Naive B cell (primary cell): ENCODE measurements around the gene POLD1. TPM values are rescaled to one million over a fixed set of nuclear protein-coding genes. Genes with fewer than 3 reads are reported as not detected.

Experiments
- ATAC-seq, 2 donors: fragments of 150-1000 bp; cut with Tn5 transposase; 2 replicates each; pipeline ENCODE4 v1.10.0; 2021; ENCODE audit warnings: low read depth in 2 of 2, mild to moderate bottlenecking in 2 of 2, moderate library complexity in 2 of 2
- DNase-seq: peaks from one replicate; pipeline ENCODE4 v3.0.0; 2022
- H3K27ac Mint-ChIP-seq, 6 donors: one replicate each; pipeline ENCODE4 v1.8.0; 2020 to 2022; ENCODE audit warnings: mild to moderate bottlenecking in 6 of 6, mixed read lengths in 6 of 6, moderate library complexity in 5 of 6, inconsistent platforms in 2 of 6
- H3K27me3 Mint-ChIP-seq, 3 donors: one replicate each; pipeline ENCODE4 v1.8.0; 2021 to 2022; ENCODE audit warnings: mixed read lengths in 3 of 3, mild to moderate bottlenecking in 1 of 3
- H3K36me3 Mint-ChIP-seq, 2 donors: one replicate each; pipeline ENCODE4 v1.8.0; 2020 to 2022; ENCODE audit warnings: mixed read lengths in 2 of 2, inconsistent platforms in 1 of 2, mild to moderate bottlenecking in 1 of 2
- H3K4me1 Mint-ChIP-seq, 3 donors: one replicate each; pipeline ENCODE4 v1.8.0; 2020 to 2022; ENCODE audit warnings: mixed read lengths in 3 of 3, inconsistent platforms in 1 of 3, mild to moderate bottlenecking in 1 of 3, moderate library complexity in 1 of 3
- H3K4me3 Mint-ChIP-seq, 8 donors: one replicate each; pipeline ENCODE4 v1.8.0; 2020 to 2022; ENCODE audit warnings: mild to moderate bottlenecking in 8 of 8, mixed read lengths in 8 of 8, moderate library complexity in 8 of 8, inconsistent platforms in 2 of 8
- H3K9me3 Mint-ChIP-seq, 7 donors: one replicate each; pipeline ENCODE4 v1.8.0; 2020 to 2022; ENCODE audit warnings: mixed read lengths in 7 of 7, mild to moderate bottlenecking in 5 of 7, inconsistent platforms in 2 of 7, moderate library complexity in 1 of 7
- polyA plus RNA-seq, 6 donors: library from polyadenylated mRNA; unstranded; fragments of 300-500 nt; fragmentation: Illumina TruSeq; gene quantifications; one replicate each; pipeline ENCODE4 v1.2.3, GENCODE V29; 2021; ENCODE audit warnings: low read depth in 6 of 6

POLD1 gene
- polyA plus RNA-seq, 6 donors from 2014 or later, result 22.9 to 46.7 (median 32.1) TPM

DNA sequence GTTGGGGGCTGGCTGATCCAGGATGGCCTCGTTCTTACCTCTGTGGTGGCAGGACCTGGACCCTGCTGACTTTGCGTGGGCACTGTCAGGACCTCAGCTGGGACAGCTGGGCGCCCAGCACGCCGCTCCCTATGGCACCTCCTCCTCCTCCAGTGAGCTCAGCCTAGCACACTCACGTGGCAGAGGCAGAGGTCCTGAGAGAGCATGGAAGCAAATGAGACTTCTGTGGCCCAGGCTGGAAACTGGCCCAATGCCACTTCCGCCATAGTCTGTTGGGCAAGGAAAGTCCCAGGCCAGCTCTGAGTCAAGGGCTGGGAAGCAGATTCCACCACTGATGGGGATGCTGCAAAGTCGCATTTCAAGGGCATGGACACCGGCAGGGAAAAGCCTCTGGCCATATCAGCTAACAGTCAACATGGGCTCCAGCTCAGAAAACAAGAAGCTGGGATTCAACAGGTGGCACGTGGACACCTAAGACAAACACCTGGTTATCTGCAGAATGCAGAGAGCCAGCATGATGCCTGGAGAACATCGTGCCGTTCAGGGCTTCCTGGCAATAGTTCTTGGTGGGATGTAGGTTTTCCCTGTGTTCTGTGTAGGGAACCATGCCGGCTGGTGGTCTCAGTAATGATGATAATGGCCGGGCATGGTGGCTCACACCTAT is 65.2 kb downstream of the POLD1 start:
- H3K9me3 Mint-ChIP-seq, result peaks cover 0 to 1% (median 0%) of the 10 kb centered on the region in 7 donors
- DNase-seq (no peak), ATAC-seq (no peak)
- H3K27me3 Mint-ChIP-seq, result no peaks in the 10 kb centered on the region
- peak overlapping the region in 1 of 6 donors; percentile 32 for H3K27ac Mint-ChIP-seq
- peaks cover 0 to 10% of the 10 kb centered on the region in 2 donors for H3K36me3 Mint-ChIP-seq
- no peak overlapping the region for H3K4me3 Mint-ChIP-seq
- peaks cover 0 to 7% (median 3%) of the 10 kb centered on the region in 3 donors for H3K4me1 Mint-ChIP-seq

DNA sequence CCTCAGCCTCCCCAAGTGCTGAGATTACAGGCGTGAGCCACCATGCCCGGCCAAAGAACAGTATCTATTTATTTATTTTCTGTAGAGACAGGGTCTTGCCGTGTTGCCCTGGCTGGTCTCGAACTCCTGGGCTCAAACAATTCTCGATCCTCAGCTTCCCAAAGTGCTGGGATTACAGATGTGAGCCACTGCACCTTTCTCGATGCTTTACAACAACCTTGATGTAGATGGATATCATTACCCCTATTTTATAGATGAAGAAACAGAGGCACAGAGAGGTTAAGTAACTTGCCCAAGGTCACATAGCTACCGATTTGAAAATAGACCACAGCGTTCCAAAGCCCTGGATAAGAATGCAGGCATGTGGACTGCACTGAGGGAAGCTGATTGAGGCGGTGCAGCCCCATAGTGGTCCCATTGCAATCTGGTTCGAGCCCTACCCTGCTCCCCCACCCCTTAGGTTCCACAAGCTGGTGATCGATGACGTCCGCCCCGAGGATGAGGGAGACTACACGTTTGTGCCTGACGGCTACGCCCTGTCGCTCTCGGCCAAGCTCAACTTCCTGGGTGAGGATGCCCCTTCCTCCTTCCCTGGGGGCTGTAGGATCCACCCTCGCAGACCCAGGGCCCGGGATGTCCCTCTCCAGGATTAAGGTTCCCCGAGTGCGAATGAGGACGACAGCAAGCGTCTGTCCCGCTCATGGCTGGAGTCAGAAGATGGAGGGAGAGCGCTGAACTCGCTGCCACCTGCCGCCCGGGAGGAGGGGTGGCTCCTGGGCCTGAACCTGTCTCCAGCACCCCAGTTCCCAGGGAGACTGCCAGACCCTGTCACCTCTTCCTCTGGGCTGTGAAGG is 66.4 kb downstream of the POLD1 start:
- Mint-ChIP-seq H3K27me3 (no peaks in the 10 kb centered on the region), H3K4me1 (peaks cover 0 to 7% (median under 1%) of the 10 kb centered on the region in 3 donors), H3K9me3 (no peaks in the 10 kb centered on the region), H3K36me3 (peaks cover 0 to 9% of the 10 kb centered on the region in 2 donors), H3K4me3 (peak overlapping the region in 2 of 8 donors; percentile 41 to 85), H3K27ac (peak overlapping the region in 3 of 6 donors; percentile 57 to 89 (median 82))
- ATAC-seq, result no peak
- peak; percentile 17 for DNase-seq

DNA sequence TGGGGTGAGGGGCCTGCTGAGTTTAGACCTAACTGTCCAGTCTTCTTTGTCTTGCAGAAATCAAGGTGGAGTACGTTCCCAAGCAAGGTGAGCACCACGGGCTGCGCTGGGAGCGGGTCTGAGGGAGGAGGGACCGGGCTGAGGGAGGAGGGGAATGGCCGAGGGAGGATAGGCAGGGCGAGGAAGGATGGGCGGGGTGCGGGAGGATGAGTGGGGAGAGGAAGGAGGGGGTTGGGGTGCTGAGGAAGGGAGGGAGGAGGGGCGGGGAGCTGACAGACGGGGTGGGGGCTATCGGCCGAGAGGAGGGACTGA is 67.0 kb downstream of the POLD1 start:
- peaks cover 0 to 13% (median 7%) of the 10 kb centered on the region in 3 donors for H3K4me1 Mint-ChIP-seq
- no peaks in the 10 kb centered on the region for H3K27me3 Mint-ChIP-seq
- peaks cover 0 to 15% of the 10 kb centered on the region in 2 donors for H3K36me3 Mint-ChIP-seq
- no peak for DNase-seq
- ATAC-seq, result no peak
- H3K27ac Mint-ChIP-seq, result peak overlapping the region in 3 of 6 donors; percentile 57 to 89 (median 82)
- no peaks in the 10 kb centered on the region for H3K9me3 Mint-ChIP-seq
- peak overlapping the region in 1 of 8 donors; percentile 85 for H3K4me3 Mint-ChIP-seq

DNA sequence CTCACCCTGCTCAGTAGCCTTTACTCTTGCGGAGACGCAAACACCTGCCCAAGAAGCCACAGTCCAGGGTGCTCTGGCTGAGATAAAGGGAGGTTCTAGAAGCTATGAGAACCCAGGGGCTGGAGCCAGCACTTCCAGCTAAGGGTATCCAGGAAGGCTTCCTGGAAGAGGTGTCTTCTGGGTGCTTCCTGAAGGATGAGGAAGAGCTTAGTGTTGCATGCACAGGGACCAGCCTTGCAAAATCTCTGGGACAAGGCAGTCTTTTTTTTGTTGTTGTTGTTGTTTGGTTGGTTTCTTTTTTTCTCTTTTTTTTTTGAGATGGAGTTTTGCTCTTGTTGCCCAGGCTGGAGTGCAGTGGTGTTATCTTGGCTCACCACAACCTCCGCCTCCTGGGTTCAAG is 69.1 kb downstream of the POLD1 start:
- Mint-ChIP-seq H3K4me1 (peaks cover 0 to 17% (median 7%) of the 10 kb centered on the region in 3 donors), H3K36me3 (peaks cover 0 to 18% of the 10 kb centered on the region in 2 donors), H3K27ac (peak overlapping the region in 3 of 6 donors; percentile 7 to 71 (median 21)), H3K9me3 (peaks cover 0 to 3% (median 0%) of the 10 kb centered on the region in 7 donors), H3K4me3 (no peak overlapping the region), H3K27me3 (no peaks in the 10 kb centered on the region)
- ATAC-seq (no peak), DNase-seq (no peak)

DNA sequence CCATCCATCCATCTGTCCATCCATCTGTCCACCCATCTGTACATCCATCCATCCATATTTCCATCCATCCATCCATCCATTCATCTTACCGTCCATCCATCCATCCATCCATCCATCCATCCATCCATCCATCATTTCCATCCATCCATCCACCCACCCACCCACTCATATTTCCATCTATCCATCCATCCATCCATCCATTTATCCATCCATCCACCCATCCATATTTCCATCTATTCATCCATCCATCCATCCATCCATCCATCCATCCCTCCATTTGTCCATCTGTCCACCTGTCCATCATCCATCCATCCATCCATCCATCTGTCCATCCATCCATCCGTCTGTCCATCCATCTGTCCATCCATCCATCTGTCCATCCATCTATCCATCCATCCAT is 71.8 kb downstream of the POLD1 start:
- DNase-seq (no peak), ATAC-seq (no peak)
- Mint-ChIP-seq H3K9me3 (peaks cover 0 to 3% (median 0%) of the 10 kb centered on the region in 7 donors), H3K27ac (peak overlapping the region in 3 of 6 donors; percentile 78 to 90 (median 84)), H3K4me3 (no peak overlapping the region), H3K27me3 (no peaks in the 10 kb centered on the region), H3K36me3 (peaks cover 0 to 17% of the 10 kb centered on the region in 2 donors), H3K4me1 (peaks cover 15 to 31% (median 20%) of the 10 kb centered on the region in 3 donors)

DNA sequence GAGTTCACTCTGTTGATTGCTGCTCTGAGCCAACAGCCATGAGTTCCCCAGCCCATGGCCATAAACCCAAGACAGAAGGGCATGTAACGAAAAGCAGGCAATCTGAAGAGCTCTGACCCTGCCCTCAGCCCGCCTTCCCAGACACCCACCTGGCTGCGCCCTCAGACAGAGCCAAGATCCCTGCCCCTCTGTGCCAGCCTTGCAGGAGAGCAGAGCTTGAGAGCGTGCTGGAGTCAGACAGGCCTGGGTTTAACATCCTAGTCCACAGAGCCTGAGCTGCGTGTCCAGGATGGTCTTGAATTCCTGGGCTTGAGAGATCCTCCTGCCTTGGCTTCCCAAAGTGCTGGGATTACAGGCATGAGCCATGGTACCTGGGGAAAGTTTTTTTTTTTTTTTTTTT is 73.2 kb downstream of the POLD1 start:
- peaks cover 0 to 3% (median 0%) of the 10 kb centered on the region in 7 donors for H3K9me3 Mint-ChIP-seq
- H3K36me3 Mint-ChIP-seq, result peaks cover 0 to 17% of the 10 kb centered on the region in 2 donors
- peaks cover 21 to 38% (median 25%) of the 10 kb centered on the region in 3 donors for H3K4me1 Mint-ChIP-seq
- peak overlapping the region in 1 of 8 donors; percentile 1 for H3K4me3 Mint-ChIP-seq
- peak overlapping the region in 1 of 6 donors; percentile 12 for H3K27ac Mint-ChIP-seq
- no peaks in the 10 kb centered on the region for H3K27me3 Mint-ChIP-seq
- ATAC-seq (no peak), DNase-seq (no peak)

DNA sequence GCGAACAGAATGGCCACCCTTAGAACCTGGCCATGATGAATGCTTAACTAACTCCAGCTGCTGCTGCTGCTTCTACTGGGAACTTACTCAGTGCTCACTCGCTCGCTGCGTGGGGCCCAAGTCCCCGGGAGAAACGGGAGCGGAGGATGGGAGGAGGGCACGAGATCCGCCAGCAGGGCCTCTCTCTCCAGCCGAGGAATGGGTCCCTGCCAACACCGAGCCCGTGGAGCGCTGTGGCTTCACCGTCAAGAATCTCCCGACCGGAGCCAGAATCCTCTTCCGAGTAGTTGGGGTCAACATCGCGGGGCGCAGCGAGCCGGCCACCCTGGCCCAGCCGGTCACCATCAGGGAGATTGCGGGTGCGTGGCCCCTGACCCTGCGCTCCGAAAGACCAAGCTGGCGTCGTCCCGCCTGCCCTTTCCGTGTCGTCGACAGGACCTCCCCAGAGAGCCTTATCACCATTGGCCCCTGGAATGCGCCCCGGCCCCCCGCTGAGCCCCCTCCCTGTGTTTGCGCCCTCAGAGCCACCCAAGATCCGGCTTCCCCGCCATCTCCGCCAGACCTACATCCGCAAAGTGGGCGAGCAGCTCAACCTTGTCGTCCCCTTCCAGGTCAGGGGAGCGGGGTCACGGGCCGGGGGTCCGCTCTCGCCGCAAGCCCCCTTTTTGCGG is 74.4 kb downstream of the POLD1 start:
- peak overlapping the region in 5 of 8 donors; percentile 29 to 75 (median 47) for H3K4me3 Mint-ChIP-seq
- peak overlapping the region in 4 of 6 donors; percentile 67 to 91 (median 84) for H3K27ac Mint-ChIP-seq
- no peak for ATAC-seq
- peaks cover 0 to 3% (median 0%) of the 10 kb centered on the region in 7 donors for H3K9me3 Mint-ChIP-seq
- H3K27me3 Mint-ChIP-seq, result no peaks in the 10 kb centered on the region
- no peak for DNase-seq
- peaks cover 0 to 17% of the 10 kb centered on the region in 2 donors for H3K36me3 Mint-ChIP-seq
- peaks cover 21 to 38% (median 25%) of the 10 kb centered on the region in 3 donors for H3K4me1 Mint-ChIP-seq

DNA sequence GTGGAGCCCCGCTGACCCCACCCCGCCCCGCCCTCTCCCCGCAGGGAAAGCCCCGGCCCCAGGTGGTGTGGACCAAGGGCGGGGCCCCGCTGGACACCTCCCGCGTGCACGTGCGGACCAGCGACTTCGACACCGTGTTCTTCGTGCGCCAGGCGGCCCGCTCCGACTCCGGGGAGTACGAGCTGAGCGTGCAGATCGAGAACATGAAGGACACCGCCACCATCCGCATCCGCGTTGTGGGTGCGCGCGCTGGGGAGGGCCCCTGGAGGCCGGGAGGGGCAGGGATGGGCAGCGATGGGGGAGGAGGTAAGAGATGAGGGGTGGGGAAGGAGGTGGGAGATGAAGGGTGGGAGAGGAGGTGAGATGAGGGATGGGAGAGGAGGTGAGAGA is 74.9 kb downstream of the POLD1 start:
- H3K4me1 Mint-ChIP-seq, result peaks cover 21 to 38% (median 25%) of the 10 kb centered on the region in 3 donors
- peaks cover 0 to 3% (median 0%) of the 10 kb centered on the region in 7 donors for H3K9me3 Mint-ChIP-seq
- H3K27me3 Mint-ChIP-seq, result no peaks in the 10 kb centered on the region
- H3K4me3 Mint-ChIP-seq, result no peak overlapping the region
- ATAC-seq (no peak), DNase-seq (no peak)
- H3K27ac Mint-ChIP-seq, result peak overlapping the region in 1 of 6 donors; percentile 91
- peaks cover 0 to 17% of the 10 kb centered on the region in 2 donors for H3K36me3 Mint-ChIP-seq

DNA sequence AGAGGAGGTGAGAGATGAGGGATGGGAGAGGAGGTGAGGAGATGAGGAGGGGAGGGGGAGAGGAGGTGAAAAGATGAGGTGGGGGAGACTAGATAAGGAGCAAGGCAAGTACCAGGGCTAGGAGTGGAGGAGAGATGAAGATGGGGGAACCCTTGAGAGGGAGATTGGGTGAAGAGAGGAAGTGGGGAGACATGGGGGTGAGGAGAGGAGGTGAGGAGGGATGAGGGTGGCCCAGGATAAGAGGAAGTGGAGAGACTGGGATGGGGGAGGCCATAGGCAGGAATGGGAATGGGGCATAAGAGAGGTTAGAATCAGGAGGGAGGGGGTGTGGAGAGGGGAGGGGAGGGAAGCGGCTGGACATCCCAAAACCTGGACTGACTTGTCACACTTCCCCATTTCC is 75.5 kb downstream of the POLD1 start:
- Mint-ChIP-seq H3K27me3 (no peaks in the 10 kb centered on the region), H3K36me3 (peaks cover 0 to 17% of the 10 kb centered on the region in 2 donors), H3K4me3 (peak overlapping the region; percentile 47 to 88 (median 71)), H3K4me1 (peaks cover 21 to 38% (median 25%) of the 10 kb centered on the region in 3 donors), H3K27ac (peak overlapping the region; percentile 91 to 99 (median 98)), H3K9me3 (peaks cover 0 to 3% (median 0%) of the 10 kb centered on the region in 7 donors)
- no peak for ATAC-seq
- DNase-seq, result no peak

DNA sequence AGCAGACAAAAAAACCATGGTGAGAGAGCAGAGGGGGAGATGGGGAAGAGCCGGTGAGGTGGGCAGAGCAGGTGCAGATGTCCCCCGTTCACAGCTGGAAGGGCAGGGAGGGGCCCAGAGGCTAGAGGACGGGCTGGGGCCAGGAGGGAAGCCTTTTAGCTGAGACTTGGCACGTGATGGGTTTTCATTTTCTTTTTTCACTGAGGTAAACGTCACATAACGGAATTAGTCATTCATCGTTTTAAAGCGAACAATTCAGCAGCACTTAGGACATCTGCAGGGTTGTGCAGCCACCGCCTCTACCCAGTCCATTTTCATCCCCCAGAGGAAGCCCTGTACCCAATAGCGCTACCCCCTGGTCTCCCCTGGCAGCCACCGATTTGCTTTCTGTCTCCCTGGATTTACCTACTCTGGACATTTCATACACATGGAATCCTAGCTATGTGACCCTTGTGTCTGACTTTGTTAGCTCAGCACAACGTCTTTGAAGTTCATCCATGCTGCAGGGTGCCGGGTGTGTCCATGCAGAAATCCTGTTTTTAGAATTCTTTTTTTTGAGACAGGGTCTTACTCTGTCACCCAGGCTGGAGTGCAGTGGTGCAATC is 76.1 kb downstream of the POLD1 start:
- peaks cover 0 to 17% of the 10 kb centered on the region in 2 donors for H3K36me3 Mint-ChIP-seq
- H3K4me3 Mint-ChIP-seq, result peak overlapping the region; percentile 50 to 90 (median 75)
- peak; percentile 79 to 80 for ATAC-seq
- H3K4me1 Mint-ChIP-seq, result peaks cover 21 to 38% (median 25%) of the 10 kb centered on the region in 3 donors
- peaks cover 0 to 3% (median 0%) of the 10 kb centered on the region in 7 donors for H3K9me3 Mint-ChIP-seq
- DNase-seq, result peak; percentile 79
- H3K27ac Mint-ChIP-seq, result peak overlapping the region; percentile 91 to 99 (median 98)
- H3K27me3 Mint-ChIP-seq, result no peaks in the 10 kb centered on the region

DNA sequence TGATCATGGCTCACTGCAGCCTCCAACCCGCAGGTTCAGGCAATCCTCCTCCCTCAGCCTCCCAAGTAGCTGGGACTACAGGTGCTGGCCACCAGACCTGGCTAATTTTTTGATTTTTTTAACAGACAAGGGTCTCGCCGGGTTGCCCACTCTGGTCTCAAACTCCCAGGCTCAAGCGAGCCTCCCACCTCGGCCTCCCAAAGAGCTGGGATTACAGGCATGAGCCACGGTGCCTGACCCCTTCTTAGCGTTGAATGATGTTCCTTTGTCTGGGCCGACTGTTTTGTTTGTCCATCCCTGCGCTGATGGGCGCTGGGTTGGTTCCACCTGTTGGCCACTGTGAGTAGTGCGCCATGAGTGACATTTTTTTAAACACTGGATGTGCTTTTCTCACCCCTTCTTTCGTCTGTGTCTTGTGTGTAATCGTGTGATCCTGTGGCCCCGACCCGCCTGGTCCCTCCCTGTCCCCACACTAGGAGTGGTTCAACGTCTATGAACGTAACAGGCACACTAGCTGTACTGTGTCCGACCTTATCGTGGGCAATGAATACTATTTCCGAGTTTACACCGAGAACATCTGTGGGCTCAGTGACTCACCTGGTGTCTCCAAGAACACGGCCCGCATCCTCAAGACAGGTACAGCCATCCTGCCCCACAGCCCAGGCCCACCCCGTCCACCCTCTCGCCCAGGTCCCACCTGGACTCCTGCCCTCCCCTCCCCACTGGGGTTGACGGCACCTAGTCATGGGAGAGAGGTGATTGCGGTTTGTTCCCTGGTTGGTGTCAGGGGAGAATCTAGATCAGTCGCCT is 77.1 kb downstream of the POLD1 start:
- peak overlapping the region; percentile 90 to 99 (median 97) for H3K27ac Mint-ChIP-seq
- DNase-seq (peak; percentile 66), ATAC-seq (peak; percentile 46 to 53)
- peaks cover 0 to 3% (median 0%) of the 10 kb centered on the region in 7 donors for H3K9me3 Mint-ChIP-seq
- H3K36me3 Mint-ChIP-seq, result peaks cover 0 to 8% of the 10 kb centered on the region in 2 donors
- H3K4me1 Mint-ChIP-seq, result peaks cover 18 to 33% (median 21%) of the 10 kb centered on the region in 3 donors
- H3K27me3 Mint-ChIP-seq, result no peaks in the 10 kb centered on the region
- peak overlapping the region; percentile 42 to 90 (median 62) for H3K4me3 Mint-ChIP-seq

DNA sequence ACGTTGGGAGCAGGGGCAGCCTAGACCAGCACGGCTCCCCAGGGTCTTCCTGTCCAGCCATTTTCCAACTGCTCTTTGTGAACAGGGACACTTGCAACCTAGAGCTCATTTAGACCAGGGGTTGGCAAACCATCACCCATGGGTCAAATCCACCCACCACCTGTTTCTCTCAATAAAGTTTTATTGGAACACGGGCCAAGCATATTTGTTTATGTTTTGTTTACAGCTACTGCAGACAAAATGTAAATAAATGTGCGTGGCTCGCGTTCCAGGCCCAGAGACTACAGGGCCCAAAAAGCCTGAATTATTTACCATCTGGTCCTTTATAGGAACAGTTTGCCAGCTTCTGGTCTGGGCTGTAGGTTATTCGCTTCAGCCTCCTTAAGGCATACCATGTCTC is 78.8 kb downstream of the POLD1 start:
- H3K4me3 Mint-ChIP-seq, result no peak overlapping the region

More for the DNA sequence above, 78.8 kb downstream of the POLD1 start:
- DNase-seq (no peak), ATAC-seq (no peak)
- peak overlapping the region in 2 of 6 donors; percentile 54 to 59 for H3K27ac Mint-ChIP-seq
- no peaks in the 10 kb centered on the region for H3K9me3 Mint-ChIP-seq
- H3K4me1 Mint-ChIP-seq, result peaks cover 18 to 28% (median 21%) of the 10 kb centered on the region in 3 donors
- H3K36me3 Mint-ChIP-seq, result no peaks in the 10 kb centered on the region
- no peaks in the 10 kb centered on the region for H3K27me3 Mint-ChIP-seq
